ENCODE data around the gene NT5C1B.
A peak's percentile ranks its signal among the peaks of the same experiment; 100 is the strongest.

Gene NT5C1B

DNA sequence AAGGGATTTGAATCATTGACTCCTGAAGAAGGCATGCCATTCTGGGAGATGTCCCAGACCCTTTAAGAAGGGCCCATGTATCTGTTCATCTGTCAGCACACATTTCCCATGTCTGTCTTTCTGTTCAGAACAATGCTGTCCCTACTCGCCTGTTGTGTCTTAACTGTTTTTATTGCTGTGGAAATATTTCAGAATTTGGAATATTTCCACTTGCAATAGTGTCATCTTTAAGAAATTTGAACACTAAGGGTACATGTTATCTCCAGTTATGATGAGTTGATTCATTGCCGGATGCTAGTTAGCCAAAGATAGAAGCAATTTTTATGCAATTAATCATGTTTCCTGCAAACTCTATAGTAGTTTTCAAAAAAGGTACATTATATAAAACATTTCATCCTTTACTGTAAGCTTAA lies 36.9 kb upstream of the NT5C1B start:
- TF ChIP-seq, protein P1, sequence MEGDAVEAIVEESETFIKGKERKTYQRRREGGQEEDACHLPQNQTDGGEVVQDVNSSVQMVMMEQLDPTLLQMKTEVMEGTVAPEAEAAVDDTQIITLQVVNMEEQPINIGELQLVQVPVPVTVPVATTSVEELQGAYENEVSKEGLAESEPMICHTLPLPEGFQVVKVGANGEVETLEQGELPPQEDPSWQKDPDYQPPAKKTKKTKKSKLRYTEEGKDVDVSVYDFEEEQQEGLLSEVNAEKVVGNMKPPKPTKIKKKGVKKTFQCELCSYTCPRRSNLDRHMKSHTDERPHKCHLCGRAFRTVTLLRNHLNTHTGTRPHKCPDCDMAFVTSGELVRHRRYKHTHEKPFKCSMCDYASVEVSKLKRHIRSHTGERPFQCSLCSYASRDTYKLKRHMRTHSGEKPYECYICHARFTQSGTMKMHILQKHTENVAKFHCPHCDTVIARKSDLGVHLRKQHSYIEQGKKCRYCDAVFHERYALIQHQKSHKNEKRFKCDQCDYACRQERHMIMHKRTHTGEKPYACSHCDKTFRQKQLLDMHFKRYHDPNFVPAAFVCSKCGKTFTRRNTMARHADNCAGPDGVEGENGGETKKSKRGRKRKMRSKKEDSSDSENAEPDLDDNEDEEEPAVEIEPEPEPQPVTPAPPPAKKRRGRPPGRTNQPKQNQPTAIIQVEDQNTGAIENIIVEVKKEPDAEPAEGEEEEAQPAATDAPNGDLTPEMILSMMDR (IDR thresholded peaks at IDR 0.05; ENCODE audit: low read length, missing control alignments): no peak
- H3K4me3 ChIP-seq (replicated peaks; ENCODE audit: low read depth, low read length): no peak overlapping the region
- DNase-seq (ENCODE audit: low read depth): peak; percentile 85

DNA sequence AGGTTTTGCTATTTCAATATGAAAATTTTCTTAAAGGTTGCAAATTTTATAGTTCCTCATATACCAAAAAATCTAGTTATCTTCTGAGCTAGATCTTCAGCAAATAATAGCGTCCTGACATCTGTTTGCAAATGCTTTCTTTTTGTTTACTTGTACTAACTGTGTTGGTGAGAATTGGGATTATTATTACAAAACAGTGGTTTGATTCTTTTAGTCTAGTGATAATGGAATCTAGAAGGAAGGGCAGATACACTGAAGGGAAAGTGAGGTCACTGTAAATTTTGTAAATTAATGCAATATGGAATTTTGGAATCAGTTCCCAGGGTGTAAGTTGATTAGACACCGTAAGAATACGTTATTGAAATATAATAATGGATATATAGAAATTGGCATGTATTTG lies 36.2 kb upstream of the NT5C1B start:
- TF ChIP-seq, protein P1 (IDR thresholded peaks at IDR 0.05; ENCODE audit: low read length, missing control alignments): no peak

DNA sequence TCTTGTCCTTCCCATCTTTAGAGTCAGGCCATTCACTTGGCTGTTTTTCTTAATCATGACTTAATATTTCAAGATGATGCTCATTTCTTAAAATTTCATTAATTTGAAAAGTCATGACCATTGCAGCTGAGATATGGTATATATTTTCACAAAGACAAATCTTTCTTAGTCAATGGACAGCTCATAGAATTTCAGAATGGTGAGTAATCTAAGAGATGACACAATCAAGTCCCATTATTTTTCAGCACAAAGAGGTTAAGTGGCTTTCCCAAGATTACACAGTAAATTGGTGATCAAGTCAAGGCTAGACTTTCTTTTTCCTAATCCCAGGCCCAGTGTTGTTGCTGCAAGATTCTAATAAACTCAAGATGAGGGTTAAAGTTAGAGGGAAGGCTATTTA lies 34.4 kb upstream of the NT5C1B start:
- peak; percentile 67 for DNase-seq (ENCODE audit: low read depth)
- H3K4me3 ChIP-seq (replicated peaks; ENCODE audit: low read depth, low read length): no peak overlapping the region
- TF ChIP-seq, protein P1 (IDR thresholded peaks at IDR 0.05; ENCODE audit: low read length, missing control alignments): no peak

More for the DNA sequence above, 36.2 kb upstream of the NT5C1B start:
- DNase-seq (ENCODE audit: low read depth): no peak
- H3K4me3 ChIP-seq (replicated peaks; ENCODE audit: low read depth, low read length): no peak overlapping the region

DNA sequence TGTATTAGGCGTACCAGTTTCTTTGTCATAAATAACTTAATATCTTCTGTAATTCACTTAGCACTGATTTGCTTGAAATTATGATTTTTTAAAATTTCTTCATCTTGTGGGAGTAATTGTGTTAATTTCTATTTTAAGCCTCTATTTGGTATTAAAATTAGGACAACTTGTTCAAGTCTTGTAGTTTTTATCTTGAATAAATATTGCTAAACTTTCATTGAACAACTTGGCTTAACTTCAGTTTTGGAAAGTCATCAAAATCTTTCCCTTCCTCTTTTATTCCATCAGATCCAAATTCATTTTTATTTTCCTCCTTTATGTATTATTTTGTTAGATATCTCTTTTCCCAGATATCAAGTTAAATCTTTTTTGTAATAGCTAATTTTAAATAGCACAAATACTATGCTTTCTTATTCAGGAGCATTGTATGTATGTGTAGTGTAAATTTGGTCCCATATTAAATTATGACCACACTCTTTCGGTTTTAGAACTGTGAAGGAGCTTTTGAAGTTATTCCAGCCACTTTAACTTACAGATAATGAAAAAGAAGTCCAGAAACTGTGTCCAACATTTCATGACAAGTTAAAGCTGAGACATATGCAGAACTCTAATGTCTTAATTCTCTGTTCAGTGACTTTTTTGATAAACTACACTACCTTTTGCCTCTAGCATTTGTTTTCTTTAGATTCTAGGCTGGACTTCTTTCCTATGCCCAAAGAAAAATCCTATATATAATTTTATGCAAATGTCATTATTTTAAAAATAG lies 31.7 kb upstream of the NT5C1B start:
- no peak overlapping the region for H3K4me3 ChIP-seq (replicated peaks; ENCODE audit: low read depth, low read length)
- no peak for DNase-seq (ENCODE audit: low read depth)
- TF ChIP-seq, protein P1 (IDR thresholded peaks at IDR 0.05; ENCODE audit: low read length, missing control alignments): no peak

DNA sequence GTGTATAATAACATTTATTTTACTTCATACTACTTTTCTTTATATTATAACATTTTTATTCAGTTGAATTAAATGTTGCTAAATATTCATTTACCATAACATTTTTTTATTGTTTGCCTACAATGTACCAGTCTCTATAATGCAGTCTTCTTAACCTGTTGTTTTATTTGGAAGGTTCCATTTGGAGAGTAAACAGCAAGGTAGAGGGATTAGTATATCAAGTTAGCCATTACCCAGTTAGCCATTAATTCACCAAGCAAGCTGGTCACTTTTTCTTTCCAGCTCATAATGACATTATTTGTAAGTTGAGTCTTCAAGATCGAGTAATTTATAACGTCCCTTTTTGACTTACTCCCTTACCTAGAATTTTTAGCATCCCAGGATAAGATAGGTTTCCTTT lies 29.7 kb upstream of the NT5C1B start:
- no peak overlapping the region for H3K4me3 ChIP-seq (replicated peaks; ENCODE audit: low read depth, low read length)
- TF ChIP-seq, protein P1 (IDR thresholded peaks at IDR 0.05; ENCODE audit: low read length, missing control alignments): no peak
- no peak for DNase-seq (ENCODE audit: low read depth)

DNA sequence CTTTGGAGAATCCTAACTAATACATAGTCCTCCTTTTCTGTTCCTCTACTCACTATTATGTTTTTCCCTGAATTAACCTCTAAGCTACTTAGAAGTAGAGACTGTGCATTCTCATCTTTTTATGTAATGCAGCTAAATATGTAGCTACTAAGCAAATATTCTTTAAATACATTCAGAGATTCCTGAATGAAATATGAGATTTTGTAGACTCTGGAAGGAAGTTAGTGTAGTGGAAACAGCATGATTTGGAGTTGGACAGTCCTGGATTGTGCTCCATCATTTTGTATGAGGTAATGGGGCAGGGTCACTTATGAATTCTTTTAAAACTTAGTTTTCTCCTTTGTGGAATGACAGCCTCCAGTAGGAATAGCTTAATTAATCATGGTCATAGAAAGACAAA lies 24.7 kb upstream of the NT5C1B start:
- no peak for DNase-seq (ENCODE audit: low read depth)
- TF ChIP-seq, protein P1 (IDR thresholded peaks at IDR 0.05; ENCODE audit: low read length, missing control alignments): no peak
- H3K4me3 ChIP-seq (replicated peaks; ENCODE audit: low read depth, low read length): no peak overlapping the region

DNA sequence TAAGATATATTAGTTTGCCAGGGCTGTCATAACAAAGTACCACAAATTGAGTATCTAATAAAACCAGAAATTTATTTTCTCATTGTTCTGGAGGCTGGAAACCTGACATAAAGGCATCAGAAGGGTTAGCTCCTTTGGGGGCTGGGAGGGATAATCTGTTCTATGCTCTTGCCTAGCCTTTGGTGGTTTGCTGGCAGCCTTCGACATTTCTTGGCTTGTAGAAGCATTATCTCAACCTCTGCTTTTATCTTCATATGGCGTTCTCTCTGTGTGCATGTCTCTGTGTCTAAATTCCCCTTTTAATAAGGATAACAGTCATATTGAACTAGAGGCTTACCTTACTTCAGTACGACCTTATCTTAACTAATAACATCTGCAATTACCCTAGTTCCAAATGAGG lies 22.8 kb upstream of the NT5C1B start:
- H3K4me3 ChIP-seq (replicated peaks; ENCODE audit: low read depth, low read length): no peak overlapping the region
- DNase-seq (ENCODE audit: low read depth): no peak
- TF ChIP-seq, protein P1 (IDR thresholded peaks at IDR 0.05; ENCODE audit: low read length, missing control alignments): no peak
